GM12865 (cell line): ENCODE data around the gene ACTA1.

Experiments
- DNase-seq: peaks from one replicate; pipeline ENCODE4 v3.0.0; 2010; ENCODE audit warnings: low read depth
- H3K4me3 ChIP-seq: 2 replicates; pipeline ENCODE4 v1.5.1; 2011; ENCODE audit warnings: mild to moderate bottlenecking, low read depth, low read length, control low read depth
- CTCF ChIP-seq: IDR thresholded peaks from 2 replicates; pipeline ENCODE4 v1.5.1; 2011; ENCODE audit warnings: low read length, control low read depth, low read depth, inconsistent platforms; ENCODE audit not compliant: insufficient read depth; ENCODE audit errors: missing control alignments

ACTA1 gene

GRCh38 chr1:229445828-229446227, 11.9 kb upstream of the ACTA1 start:
- TF ChIP-seq CTCF: no peak
- DNase-seq: no peak
- H3K4me3 ChIP-seq: no peak overlapping the region

GRCh38 chr1:229440851-229441537, 7.1 kb upstream of the ACTA1 start:
- no peak for TF ChIP-seq CTCF
- DNase-seq: peak; percentile 88
- no peak overlapping the region for H3K4me3 ChIP-seq

- H3K4me3 ChIP-seq: no peak overlapping the region
- no peak for DNase-seq
- no peak for TF ChIP-seq CTCF
Observed at GRCh38 chr1:229438021-229438420, 4.1 kb upstream of the ACTA1 start.

GRCh38 chr1:229437443-229437842, 3.5 kb upstream of the ACTA1 start:
- DNase-seq: no peak
- H3K4me3 ChIP-seq: no peak overlapping the region
- TF ChIP-seq CTCF: no peak

GRCh38 chr1:229436201-229436600, 2.3 kb upstream of the ACTA1 start:
- no peak for DNase-seq
- no peak overlapping the region for H3K4me3 ChIP-seq
- no peak for TF ChIP-seq CTCF

- no peak for TF ChIP-seq CTCF
- DNase-seq: no peak
- H3K4me3 ChIP-seq: no peak overlapping the region
Observed at GRCh38 chr1:229434641-229435051, 752 bp upstream of the ACTA1 start.
